Stimulated activated CD4-positive, alpha-beta T cell treated with anti-CD3 and anti-CD28 coated beads, Interleukin-15, amount 100 ng/mL, for 1 hour (primary cell): Measurements from ENCODE around the gene ZNF223.

Experiments
- DNase-seq, 2 donors: peaks; one replicate each; pipeline ENCODE4 v3.0.0-alpha.2; 2020; ENCODE audit warnings: low read depth in 1 of 2, low spot score in 1 of 2

The ZNF223 gene

GRCh38 chr19:44051650-44052402, at the start of gene ZNF223:
Gene ZNF223, plus strand, starts transcription at chr19:44052036. Its CDS starts 3,141 bp downstream, at chr19:44055177.
- peak; percentile 19 to 58 for DNase-seq

GRCh38 chr19:44002212-44002565, 49.6 kb upstream of the ZNF223 start:
- no peak for DNase-seq

- peak; percentile 52 to 56 for DNase-seq
These were observed 49.0 kb upstream of the ZNF223 start, which contains the start of gene ZNF230 for GRCh38 chr19:44002566-44003460. Gene ZNF230, plus strand, starts transcription at chr19:44002957. Its CDS starts 4,122 bp downstream, at chr19:44007079.

GRCh38 chr19:44003461-44004009, 48.3 kb upstream of the ZNF223 start:
- no peak for DNase-seq

- DNase-seq: no peak
These were observed 45.9 kb upstream of the ZNF223 start for GRCh38 chr19:44005973-44006372.

GRCh38 chr19:44007473-44007872, 44.4 kb upstream of the ZNF223 start:
- no peak for DNase-seq

- no peak for DNase-seq
These were observed 41.4 kb upstream of the ZNF223 start for GRCh38 chr19:44010468-44010867.

- DNase-seq: no peak
These were observed 32.3 kb upstream of the ZNF223 start for GRCh38 chr19:44019498-44019897.

- no peak for DNase-seq
These were observed 30.6 kb upstream of the ZNF223 start for GRCh38 chr19:44021221-44021620.

GRCh38 chr19:44024900-44025216, 27.0 kb upstream of the ZNF223 start:
- DNase-seq: no peak

- DNase-seq: peak; percentile 50 to 51
These were observed 26.5 kb upstream of the ZNF223 start, which contains the start of gene ZNF222 for GRCh38 chr19:44025217-44025936. Gene ZNF222, plus strand, starts transcription at chr19:44025379. Its CDS starts 58 bp downstream, at chr19:44025437.

- no peak for DNase-seq
These were observed 25.2 kb upstream of the ZNF223 start for GRCh38 chr19:44026622-44027021.

- DNase-seq: no peak
These were observed 19.7 kb upstream of the ZNF223 start for GRCh38 chr19:44032001-44032610.

- DNase-seq: no peak
These were observed 9.7 kb upstream of the ZNF223 start for GRCh38 chr19:44042147-44042546.

GRCh38 chr19:44050740-44051649, 841 bp upstream of the ZNF223 start:
- peak in 1 of 2 donors; percentile 10 for DNase-seq

GRCh38 chr19:44055870-44056269, 4.0 kb downstream of the ZNF223 start:
- DNase-seq: no peak

GRCh38 chr19:44059229-44059628, 7.4 kb downstream of the ZNF223 start:
- no peak for DNase-seq

- no peak for DNase-seq
These were observed 9.2 kb downstream of the ZNF223 start for GRCh38 chr19:44061038-44061437.

- DNase-seq: no peak
These were observed 14.5 kb downstream of the ZNF223 start for GRCh38 chr19:44066305-44066704.

- DNase-seq: no peak
These were observed 17.6 kb downstream of the ZNF223 start for GRCh38 chr19:44069415-44069814.
